GM12864 (cell line): Measurements from ENCODE around the gene CTNNAL1.

ENCODE experiments used
- DNase-seq: peaks from one replicate; pipeline ENCODE4 v3.0.0-alpha.2; 2011; ENCODE audit warnings: low read depth
- H3K4me3 ChIP-seq: 2 replicates; pipeline ENCODE4 v1.5.1; 2011; ENCODE audit warnings: mild to moderate bottlenecking, low read depth, low read length, control low read depth
- CTCF ChIP-seq: IDR thresholded peaks from 2 replicates; pipeline ENCODE4 v1.5.1; 2011; ENCODE audit warnings: low read depth, mild to moderate bottlenecking, moderate library complexity, low read length, control low read depth, inconsistent platforms; ENCODE audit errors: missing control alignments

Gene CTNNAL1

GRCh38 chr9:109036744-109037680 lies 23.7 kb upstream of the CTNNAL1 start:
- no peak for DNase-seq
- no peak for TF ChIP-seq CTCF
- H3K4me3 ChIP-seq = no peak overlapping the region

- TF ChIP-seq CTCF = no peak
- DNase-seq = no peak
- no peak overlapping the region for H3K4me3 ChIP-seq
Measured at GRCh38 chr9:109035684-109036423, 22.6 kb upstream of the CTNNAL1 start.

GRCh38 chr9:109033941-109034700 lies 20.8 kb upstream of the CTNNAL1 start:
- DNase-seq = no peak
- no peak overlapping the region for H3K4me3 ChIP-seq
- no peak for TF ChIP-seq CTCF

GRCh38 chr9:109031241-109031640 lies 17.9 kb upstream of the CTNNAL1 start:
- no peak for TF ChIP-seq CTCF
- no peak overlapping the region for H3K4me3 ChIP-seq
- DNase-seq = no peak

DNA sequence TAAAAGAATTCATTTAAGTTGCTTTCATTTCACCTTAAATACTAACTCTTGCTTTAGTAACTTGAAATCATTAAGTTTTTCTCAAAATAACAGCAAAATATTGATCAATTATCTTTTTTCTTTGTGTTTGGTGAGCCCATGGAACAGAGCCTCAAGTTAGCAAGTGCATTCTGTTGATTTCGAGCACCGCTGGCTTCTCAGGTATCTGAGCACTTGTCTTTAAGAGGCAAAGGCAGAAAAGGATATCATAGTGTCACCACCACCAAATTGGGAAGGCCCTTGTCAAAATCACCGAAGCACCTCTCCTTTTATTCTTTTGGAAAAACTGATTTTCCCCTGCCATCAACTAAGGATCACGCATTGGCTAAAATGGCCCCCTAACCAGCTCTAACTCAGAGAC lies 17.1 kb upstream of the CTNNAL1 start:
- H3K4me3 ChIP-seq = no peak overlapping the region
- no peak for DNase-seq
- TF ChIP-seq CTCF = no peak

DNA sequence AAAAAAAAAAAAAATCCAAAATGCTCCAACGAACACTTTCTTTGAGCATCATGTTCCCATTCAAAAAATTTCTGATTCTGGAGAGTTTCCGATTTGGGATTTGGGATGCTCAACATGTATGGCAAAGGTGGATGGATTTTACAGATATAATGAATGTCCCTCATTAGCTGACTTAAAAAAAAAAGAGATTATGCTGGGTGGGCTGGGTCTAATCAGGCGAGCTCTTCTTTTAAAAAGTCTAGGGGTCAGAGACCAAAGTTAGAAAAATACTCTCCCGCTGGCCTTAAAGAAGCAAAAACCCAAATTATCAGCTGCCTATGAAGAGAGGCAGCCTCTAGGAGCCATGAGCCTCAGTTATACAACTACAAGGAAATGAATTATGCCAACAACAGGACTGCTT lies 15.2 kb upstream of the CTNNAL1 start:
- no peak for TF ChIP-seq CTCF
- no peak overlapping the region for H3K4me3 ChIP-seq
- no peak for DNase-seq
